GM19372 (cell line): Measurements from ENCODE around the gene UFC1.
"Not testable (repeated sequence)": the region's sequence is repeated elsewhere in the genome, so short reads cannot be mapped to it uniquely, and the experiment has no call there.

Source experiments
- ATAC-seq: cut with Tn5 transposase; IDR thresholded peaks from one replicate; pipeline ENCODE4 v1.9.1; 2021; ENCODE audit warnings: mild to moderate bottlenecking, low read depth, moderate library complexity; ENCODE audit not compliant: unreplicated experiment

UFC1 gene

DNA sequence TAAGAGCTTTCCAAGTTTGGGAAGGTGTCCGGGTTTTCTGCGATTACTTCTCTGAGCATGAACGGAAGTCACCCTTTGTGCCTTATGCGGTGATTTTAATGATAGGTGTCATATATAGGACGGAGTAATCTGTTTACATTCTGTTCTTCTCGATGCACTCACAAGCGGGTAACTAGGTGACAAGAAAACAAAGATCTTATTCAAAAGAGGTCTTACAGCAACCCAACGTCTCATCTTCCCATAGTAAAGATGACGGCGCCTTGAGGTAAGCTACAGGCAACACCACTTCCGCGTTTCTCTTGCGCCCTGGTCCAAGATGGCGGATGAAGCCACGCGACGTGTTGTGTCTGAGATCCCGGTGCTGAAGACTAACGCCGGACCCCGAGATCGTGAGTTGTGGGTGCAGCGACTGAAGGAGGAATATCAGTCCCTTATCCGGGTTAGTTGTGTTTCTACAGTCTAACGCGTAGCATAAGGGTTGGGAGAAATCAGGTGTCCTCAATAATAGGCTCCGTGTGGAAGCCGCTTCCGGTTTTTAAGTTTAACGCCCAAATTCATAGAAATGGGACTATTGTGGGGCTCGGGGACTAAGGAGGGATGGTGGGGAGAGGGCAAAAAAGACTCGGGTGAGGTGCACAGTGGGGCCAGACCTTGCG is at the start of gene UFC1:
Gene UFC1 (plus strand): TSS at position 297 of the 656 bp plus-strand sequence. CDS start 20 bp downstream, at position 317.
- ATAC-seq: peak; percentile 84

DNA sequence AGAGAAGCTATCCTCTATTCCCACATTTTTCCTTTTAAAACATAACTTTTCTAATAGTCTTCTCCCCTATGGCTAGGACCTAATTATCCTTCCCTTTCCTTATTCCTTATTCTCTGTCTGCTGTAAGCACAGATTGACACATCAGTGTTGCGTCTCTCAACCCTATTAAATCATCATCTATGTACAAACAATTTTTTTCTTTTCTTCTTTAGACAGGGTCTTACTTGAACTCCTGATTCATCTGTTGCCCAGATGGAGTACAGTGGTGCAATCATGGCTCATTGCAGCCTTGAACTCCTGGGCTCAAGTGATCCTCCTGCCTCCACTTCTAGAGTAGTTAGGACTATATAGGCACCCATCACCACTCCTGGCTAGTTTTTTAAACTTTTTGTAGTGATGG is 47.3 kb upstream of the UFC1 start:
- ATAC-seq: no peak

DNA sequence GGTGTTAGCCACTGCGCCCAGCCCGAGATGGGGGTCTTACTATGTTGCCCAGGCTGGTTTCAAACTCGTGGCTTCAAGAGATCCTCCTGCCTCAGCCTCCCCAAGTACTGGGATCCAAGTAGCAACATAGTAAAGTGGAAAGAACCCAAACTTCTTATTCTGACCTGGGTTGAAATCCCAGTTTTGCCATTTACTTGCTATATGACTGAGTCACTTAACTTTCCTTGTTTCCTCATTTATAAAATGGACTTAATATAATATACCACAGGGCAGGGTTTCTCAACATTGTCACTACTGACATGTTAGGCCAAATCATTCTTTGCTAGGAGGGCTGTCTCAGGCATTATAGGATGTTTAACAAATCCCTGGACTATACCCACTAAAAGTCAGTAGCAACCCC is 42.7 kb upstream of the UFC1 start:
- ATAC-seq: no peak

DNA sequence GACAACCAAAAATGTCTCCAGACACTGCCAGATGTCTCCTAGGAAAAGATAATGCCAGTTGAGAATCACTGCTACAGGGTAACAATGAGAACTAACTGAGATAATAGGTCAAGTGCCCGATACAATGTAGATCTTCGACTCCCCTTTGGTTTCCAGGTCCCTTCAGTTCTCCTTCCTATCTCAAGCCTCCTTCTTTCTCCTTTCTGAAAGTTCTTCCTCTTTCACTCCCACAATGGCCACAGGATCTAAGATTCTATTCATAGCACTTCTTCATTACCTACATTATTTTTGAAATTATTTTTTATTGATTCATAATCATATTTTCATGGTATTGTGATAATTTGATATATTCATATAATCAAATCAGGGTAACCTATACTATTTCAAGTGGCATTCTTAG is 42.3 kb upstream of the UFC1 start:
- no peak for ATAC-seq

DNA sequence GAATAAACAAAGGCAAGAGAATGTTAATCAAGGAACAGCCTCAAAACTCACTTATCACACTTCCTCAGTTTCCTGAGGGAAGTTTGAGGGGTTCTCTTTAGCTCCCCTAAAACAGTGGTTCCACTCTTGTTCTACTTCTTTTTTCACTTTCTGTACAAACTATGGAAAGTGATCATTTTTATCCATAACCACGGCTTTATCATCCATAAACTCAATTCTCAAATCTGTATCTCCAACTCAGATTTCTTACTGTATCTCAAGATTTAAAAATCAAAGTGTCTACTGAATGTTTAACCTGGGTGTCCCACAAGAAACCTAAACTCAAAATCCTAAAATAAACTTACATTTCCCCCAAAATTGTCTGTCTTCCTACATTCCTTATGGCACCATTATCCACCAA is 39.9 kb upstream of the UFC1 start:
- no peak for ATAC-seq

DNA sequence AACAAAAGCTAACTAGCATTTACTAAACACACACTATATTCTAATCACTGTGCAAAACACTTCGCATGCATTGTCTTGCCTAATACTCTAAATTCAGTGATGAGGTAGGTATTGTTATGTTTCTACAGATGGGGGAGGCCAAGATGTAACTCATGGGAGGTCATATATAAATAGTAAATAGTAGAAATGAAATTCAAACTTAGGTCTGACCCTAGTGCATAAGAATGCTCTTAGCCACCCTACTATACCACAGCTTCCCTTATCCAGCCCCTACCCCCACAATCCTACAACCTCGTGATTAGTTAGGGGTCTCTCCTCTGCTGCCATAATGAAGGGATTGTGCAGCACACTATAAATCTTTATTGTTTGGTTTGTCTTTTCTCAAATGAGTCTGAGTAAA is 39.2 kb upstream of the UFC1 start:
- ATAC-seq: no peak

DNA sequence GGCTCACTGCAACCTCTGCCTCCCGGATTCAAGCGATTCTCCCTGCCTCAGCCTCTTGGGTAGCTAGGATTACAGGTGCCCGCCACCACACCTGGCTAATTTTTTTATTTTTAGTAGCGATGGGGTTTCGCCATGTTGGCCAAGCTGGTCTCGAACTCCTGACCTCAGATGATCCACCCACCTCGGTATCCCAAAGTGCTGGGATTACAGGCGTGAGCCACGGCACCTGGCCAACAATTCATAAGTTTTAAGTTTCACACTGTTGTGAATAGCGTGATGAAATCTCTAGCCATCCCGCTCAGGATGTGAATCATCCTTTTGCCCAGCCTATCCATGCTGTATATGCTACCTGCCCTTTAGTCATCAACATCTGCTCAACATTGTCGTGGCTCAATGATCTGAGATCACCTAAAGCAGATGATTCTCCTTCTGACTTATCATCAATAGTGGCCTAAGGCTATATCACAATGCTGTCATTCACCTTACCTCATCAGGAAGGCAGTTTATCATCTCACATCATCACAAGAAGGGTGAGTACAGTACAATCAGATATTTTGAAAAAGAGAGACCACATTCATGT is 38.6 kb upstream of the UFC1 start:
- ATAC-seq: no peak

DNA sequence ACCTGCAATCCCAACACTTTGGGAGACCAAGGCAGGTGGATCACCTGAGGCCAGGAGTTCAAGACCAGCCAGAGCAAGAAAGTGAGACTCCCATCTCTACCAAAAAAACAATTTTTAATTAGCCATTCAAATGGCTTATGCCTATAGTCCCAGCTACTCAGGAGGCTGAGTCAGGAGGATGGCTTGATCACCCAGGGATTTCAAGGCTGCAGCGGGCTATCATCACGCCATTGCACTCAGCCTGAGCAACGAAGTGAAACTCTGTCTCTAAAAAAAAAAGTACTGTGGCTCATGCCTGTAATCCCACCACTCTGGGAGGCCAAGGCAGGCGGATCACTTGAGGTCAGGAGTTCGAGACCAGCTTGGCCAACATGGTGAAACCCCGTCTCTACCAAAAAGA is 37.8 kb upstream of the UFC1 start:
- not testable (repeated sequence) for ATAC-seq

DNA sequence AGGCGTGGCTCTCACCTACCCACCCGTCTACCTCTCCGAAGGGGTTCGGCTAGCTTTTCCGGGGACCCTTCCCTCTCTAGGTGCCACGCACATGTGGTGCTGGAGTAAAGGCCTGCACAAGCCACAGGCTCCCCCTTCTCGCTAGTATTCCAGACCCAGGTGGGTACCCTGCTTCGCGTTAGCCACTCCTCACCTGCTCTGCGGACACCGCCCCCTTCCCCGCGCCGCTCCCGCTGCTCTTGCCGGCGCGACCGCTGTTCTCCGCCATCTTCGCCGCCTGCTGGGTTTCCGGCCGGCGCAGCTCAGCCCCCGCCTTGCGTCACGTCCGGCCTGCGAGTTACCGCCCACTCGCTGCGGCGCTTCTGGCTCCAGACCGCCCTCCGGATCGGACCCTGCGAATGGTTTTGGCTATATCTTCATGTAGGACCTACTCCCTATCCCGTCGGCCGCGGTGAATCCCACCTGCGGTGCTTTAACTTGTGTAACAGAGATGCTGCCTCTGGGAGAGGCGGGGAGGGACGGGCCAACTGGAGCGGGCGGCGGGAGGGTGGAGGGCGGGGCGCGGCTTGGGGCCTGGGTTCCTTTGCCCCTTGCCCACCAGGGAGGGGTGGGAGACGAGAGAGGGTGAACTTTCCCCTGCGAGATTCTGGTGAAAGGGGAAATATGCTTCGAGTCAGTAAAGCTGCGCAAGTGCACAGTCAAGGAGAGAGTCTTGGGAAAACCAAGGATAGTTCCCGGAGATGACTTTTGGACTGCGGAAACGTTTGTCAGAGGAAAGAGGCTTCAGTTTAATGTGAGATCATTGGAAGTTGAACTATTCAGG is 35.8 kb upstream of the UFC1 start, which contains the start of the genes NIT1 and PFDN2:
Gene NIT1 (plus strand): TSS at position 347 of the 823 bp plus-strand sequence. CDS start 72 bp downstream, at position 419.
Gene PFDN2 (minus strand): TSS at position 279 of the 823 bp plus-strand sequence. CDS start 11 bp downstream, at position 268.
- ATAC-seq: peak; percentile 76

DNA sequence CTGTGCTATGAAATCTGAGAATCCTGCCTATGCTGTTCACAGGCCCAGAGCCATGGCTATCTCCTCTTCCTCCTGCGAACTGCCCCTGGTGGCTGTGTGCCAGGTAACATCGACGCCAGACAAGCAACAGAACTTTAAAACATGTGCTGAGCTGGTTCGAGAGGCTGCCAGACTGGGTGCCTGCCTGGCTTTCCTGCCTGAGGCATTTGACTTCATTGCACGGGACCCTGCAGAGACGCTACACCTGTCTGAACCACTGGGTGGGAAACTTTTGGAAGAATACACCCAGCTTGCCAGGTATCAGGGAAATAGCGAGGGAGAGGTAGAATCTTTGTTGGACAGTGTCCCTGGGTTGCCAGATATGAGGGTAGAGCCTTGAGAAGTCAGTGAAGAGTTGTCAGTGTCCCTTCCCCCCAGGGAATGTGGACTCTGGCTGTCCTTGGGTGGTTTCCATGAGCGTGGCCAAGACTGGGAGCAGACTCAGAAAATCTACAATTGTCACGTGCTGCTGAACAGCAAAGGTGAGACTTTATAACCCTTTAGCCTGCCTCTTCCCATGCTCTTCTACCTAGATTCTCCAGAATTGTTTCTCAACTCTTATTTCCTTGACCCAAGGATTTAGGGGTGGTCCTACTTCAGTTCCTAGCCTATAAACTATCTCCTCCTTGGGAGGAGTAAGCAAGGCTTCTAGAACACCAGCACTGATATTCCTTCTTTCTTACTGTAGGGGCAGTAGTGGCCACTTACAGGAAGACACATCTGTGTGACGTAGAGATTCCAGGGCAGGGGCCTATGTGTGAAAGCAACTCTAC is 34.5 kb upstream of the UFC1 start:
- ATAC-seq: peak; percentile 60

DNA sequence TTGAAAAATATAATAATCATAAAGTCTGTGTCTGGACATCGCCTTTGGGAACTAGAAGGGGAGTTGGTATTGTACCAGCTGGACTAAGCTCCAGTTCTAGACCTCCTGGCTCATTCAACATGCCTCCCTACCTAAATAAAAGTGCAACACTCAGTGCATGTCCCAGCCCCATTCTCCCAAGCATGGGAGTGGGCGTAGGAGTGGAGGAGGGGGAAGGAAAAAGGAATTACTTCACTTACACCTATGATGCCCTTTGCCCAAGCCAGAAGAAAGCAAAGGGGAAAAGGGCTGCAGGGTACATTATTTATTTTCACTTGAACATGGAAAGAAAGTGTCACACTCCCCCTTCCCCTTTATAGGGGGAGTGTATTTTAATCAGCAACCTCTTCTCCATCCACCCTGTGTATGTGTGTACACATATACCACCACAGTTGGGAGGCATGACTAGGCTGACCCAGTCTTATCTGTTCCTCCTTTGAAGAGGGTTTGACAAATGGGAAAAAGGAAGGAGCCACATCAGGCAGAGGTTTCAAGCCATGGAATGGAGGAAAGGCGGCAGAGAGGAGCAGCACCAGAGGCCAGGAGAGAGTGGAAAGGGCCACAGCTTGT is 32.6 kb upstream of the UFC1 start:
- no peak for ATAC-seq

DNA sequence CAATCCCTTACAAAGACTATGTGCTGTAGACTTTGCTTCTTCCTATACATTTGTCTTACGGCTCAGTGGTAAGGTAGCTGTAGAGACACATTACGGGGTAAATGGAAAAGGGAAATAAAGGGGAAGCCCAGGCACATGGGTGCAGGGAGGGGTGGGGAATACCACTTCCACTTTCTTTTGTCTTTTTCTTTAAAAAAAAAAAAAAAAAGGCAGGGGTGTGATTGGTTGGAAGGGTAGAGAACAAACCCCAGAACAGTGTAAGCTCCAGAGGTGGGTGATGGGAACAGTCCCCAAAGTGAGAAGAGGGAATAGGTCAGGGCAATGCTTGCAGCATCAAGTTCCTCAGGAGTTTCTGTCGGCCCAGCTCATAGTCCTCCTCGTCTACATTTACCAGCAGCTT is 31.9 kb upstream of the UFC1 start:
- ATAC-seq: no peak

DNA sequence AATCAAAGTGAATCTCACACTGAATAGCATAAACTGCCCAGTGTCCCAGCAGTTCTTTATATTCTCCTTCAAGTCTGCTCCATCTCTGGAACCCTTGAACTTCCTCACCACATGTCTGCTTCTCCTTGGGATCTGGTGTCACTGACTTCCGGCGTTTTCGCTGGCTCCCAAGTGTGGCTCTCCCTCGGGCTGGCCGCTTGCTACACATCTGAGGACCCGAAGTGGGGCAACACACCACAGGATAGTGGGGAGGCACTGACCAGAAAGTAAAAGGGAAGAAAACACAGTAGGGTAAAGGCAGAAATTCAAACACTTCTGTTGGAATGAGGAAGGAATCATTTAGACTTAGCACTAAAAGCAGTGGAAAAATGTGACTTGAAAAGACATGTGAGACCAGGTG is 30.8 kb upstream of the UFC1 start:
- no peak for ATAC-seq

DNA sequence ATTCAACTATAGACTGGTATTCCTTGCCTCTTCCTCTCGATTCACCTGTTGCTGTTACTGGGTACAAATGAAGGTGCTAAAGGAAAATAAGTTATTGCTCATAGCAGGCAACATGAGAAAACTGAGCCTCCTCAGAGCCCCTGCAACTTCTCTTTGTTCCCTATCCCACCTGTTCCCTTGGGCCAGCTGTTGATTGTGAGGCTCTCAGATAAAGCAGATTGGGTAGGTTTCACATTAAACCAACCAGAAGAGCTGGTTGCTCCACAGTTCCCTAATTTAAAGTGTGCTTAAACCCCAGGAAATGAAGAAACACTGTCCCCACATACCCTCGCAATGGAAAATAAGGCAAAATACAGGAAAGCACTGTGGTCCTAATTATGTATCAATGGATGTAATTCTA is 26.1 kb upstream of the UFC1 start:
- no peak for ATAC-seq

DNA sequence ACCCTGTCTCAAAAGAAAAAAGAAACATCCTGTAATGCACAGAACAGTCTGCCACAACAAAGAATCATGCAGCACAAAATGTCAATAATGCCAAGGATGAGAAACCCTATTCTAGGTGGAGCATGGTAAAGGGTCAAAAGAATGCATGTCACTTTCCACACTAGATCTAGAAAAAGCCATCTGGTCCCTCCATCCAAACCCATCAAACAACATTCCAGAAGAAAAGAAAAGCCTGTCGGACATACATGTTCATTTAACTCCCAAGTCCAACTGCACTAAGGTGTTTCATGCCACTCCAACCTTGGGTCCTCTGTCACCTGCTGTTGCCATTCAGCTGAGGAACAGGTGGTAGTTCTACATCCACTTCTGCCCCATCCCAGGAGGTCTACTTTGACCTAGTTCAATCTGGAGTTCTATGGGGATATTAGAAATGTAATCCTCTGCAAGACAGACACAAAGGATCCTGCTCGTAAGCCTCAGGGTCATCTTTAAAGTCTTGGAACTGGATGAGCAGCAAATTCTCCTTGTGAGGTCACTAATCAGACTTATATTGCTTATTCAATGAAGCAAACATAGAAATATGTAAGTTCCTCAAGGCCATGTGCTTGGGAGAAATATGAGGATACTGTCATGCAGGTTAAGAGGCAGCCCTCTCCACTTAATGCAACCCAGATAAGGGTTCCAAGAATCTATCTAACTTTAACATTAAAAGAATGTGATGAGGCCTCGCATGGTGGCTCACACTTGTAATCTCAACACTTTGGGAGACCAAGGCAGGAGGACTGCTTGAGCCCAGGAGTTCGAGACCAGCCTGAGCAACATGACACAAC is 25.0 kb upstream of the UFC1 start:
- ATAC-seq: no peak

DNA sequence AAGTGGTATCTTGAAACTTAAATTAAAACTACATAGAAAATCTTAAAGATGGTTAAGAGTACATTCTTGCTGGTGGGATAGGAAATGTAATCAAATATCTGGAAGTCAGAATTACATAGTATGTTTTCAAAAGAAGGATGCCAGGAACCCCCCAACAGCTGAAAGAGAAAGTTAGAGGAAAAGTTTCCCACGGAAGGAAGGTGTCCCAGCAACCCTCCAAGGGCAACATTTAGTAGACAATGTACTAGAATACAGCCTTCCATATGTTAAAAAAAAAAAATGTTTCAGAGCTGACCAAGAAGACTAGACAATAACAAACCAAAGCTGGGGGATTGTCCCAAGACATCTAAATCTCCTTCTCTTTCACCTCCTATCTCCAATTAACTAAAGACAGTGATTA is 23.5 kb upstream of the UFC1 start:
- ATAC-seq: no peak

DNA sequence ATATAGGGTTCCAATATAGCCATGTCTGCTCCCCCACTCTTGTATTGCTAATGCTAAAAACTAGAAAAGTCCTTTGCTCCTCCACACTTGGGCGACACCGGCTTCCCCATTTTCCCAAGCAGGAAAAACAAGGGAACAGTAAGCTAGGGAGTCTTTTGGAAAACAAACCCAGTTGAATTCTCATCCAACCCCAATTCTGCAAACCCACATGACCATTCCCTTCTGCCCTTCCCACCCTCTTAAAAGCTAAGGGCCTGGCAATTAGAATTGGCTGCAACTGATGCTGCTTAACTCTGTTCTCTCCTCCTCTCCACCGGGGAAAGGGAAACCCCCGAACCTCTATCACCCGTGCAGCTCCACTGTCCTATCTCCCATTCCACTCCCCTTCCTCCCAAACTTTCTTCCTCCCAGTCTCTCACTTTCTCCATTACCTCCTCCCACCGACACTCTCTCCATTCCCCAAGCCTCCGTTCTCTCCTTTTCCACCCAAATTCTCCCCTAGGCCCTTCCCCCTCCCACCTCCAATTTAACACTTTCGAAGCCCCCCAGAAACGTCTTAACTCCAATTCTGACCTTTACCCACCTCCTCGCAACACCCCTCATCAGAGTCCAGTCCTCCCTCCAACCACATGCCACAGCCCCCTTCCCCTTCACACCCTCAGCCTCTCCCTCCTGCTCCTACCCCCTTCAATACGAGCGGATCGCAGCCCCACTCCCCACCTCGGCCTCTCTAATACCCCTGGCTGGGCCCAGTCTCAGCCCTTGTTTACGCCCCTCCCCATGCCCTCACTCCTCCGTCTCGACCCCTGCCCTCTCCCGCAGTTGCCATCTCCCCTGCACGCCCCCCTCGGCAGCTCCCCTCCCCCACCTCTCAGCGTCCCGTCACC is 22.0 kb upstream of the UFC1 start:
- no peak for ATAC-seq

DNA sequence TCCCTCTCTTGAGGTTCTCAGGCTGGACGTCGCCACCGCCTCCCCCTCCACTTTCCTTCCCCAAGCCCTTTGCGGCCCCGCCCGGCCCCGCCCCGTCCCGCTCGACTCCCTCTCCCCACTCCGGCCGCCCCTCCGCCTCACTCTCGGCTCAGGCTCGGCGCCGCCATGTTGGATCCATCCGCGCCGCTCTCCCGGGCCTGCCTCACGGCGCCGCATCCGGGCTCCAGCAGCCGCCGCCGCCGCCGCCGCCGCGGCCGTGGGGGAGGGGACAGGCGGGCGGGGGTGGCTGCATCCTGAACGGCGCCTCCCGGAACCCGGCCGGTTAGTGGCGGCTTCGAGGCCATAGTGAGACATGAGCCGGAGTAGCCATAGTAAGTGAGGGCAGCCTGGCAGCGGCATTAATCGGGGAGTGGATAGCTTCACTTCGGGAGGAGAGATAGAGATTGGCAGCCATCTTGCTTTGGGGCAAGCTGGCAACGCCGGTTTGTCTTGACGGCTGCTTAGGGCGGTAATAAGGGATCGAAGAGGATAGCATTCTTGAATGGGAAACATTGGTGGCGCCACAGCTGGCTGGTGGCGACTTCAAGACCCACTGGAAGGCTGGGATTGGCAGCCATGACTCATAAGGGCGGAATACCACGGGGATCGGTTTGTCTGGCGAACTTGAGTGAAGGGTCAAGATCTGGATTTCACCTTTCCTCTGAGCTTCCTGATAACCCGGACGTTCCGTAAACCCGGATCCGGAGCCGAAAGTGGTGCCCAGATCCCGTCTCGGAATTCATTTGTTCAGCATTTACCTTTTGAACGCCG is 21.2 kb upstream of the UFC1 start, which contains the start of gene DEDD:
Gene DEDD (minus strand): TSS at position 258 of the 810 bp plus-strand sequence. CDS start 8,205 bp downstream, outside the sequence.
- ATAC-seq: peak; percentile 94
